Measurements from ENCODE around the gene MIPOL1. TPM values are rescaled to one million over a fixed set of nuclear protein-coding genes. Genes with fewer than 3 reads are reported as not detected.
A peak's percentile ranks its signal among the peaks of the same experiment; 100 is the strongest.

The MIPOL1 gene
- total and polyA plus RNA-seq, 9 of the 15 experiments (the other 6 are each of a cell fraction or from before 2014, with no cell fraction given): 6.7 to 21.9 (median 12.4) TPM

DNA sequence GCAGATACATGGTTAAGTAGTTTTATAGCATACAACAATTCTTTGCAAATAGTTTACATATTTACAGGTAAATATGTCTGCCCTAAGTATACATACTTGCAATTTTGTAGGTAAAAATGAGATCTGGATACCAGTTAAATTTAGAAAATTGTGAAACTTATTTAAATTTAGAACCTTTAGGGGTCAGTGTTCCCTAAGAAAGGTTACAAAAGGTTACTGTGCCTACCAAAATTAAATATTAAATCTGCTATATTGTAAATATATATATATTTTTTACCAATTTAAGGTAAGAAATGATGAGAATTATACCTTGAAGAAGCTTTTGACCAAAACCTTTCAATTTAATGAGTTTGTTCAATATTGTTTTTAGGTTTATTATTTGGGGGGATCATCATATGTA is 54.0 kb downstream of the MIPOL1 start:
- Histone ChIP-seq H3K4me2 (ENCODE audit: insufficient read depth, low read length) (no peak overlapping the region), H3K4me1 (replicated peaks in 1 of 2; ENCODE audit: control insufficient read depth in 2 of 2, insufficient read depth in 2 of 2, low read length in 2 of 2) (no peaks in the 10 kb centered on the region), H3K27ac (ENCODE audit: extremely low read depth, low read depth, low read length) (no peak overlapping the region), H3K9me1 (ENCODE audit: control insufficient read depth, insufficient read depth, low read length) (no peaks in the 10 kb centered on the region), H3K79me2 (ENCODE audit: control insufficient read depth, insufficient read depth, low read length) (no peaks in the 10 kb centered on the region), H3K9me3 (replicated peaks; ENCODE audit: control insufficient read depth, insufficient read depth, low read depth, low read length) (no peaks in the 10 kb centered on the region), H3K9ac (ENCODE audit: insufficient read depth in 1 of 2, low read depth in 2 of 2, low read length in 2 of 2) (no peak overlapping the region), H3K27me3 (ENCODE audit: control insufficient read depth in 2 of 2, insufficient read depth in 2 of 2, low read length in 2 of 2) (no peaks in the 10 kb centered on the region), H3K4me3 (no peak overlapping the region), H3K36me3 (ENCODE audit: control insufficient read depth, insufficient read depth, low read length) (0 out of 3 replicates have a peak, but pooled peaks cover 2% of the 10 kb centered on the region), H4K20me1 (replicated peaks; ENCODE audit: control insufficient read depth, insufficient read depth, low read length) (no peaks in the 10 kb centered on the region), H2AFZ (ENCODE audit: low read depth, low read length) (no peak overlapping the region)
- no peak for FAIRE-seq
- POLR2A ChIA-PET: no interaction called here
- intact Hi-C loops (cut with micrococcal nuclease): no loop called here
- CTCF ChIA-PET (ENCODE audit: low intra/inter-chr PET ratio): no interaction called here
- no TSS peak for BruUV-seq (replicated peaks)
- DNase-seq (ENCODE audit: extremely low read depth in 1 of 4, low spot score in 3 of 4): no peak
- ATAC-seq: no peak
- in situ Hi-C loops (cut with MboI): loop anchor here (5.0 to 25.0 kb wide), 2 partner anchors 336 to 621 kb away; partner anchors contain the start of genes FOXA1 and TTC6
- peak in 1 of 3 experiments; percentile 31; a peak in 1 of 6 replicates for TF ChIP-seq CTCF (IDR thresholded peaks at IDR 0.05 in 2 of 3, conservative IDR thresholded peaks at IDR 0.05 in 1 of 3; ENCODE audit: insufficient read depth in 2 of 3, low read depth in 1 of 3, low read length in 3 of 3)
- TF ChIP-seq, protein P1, sequence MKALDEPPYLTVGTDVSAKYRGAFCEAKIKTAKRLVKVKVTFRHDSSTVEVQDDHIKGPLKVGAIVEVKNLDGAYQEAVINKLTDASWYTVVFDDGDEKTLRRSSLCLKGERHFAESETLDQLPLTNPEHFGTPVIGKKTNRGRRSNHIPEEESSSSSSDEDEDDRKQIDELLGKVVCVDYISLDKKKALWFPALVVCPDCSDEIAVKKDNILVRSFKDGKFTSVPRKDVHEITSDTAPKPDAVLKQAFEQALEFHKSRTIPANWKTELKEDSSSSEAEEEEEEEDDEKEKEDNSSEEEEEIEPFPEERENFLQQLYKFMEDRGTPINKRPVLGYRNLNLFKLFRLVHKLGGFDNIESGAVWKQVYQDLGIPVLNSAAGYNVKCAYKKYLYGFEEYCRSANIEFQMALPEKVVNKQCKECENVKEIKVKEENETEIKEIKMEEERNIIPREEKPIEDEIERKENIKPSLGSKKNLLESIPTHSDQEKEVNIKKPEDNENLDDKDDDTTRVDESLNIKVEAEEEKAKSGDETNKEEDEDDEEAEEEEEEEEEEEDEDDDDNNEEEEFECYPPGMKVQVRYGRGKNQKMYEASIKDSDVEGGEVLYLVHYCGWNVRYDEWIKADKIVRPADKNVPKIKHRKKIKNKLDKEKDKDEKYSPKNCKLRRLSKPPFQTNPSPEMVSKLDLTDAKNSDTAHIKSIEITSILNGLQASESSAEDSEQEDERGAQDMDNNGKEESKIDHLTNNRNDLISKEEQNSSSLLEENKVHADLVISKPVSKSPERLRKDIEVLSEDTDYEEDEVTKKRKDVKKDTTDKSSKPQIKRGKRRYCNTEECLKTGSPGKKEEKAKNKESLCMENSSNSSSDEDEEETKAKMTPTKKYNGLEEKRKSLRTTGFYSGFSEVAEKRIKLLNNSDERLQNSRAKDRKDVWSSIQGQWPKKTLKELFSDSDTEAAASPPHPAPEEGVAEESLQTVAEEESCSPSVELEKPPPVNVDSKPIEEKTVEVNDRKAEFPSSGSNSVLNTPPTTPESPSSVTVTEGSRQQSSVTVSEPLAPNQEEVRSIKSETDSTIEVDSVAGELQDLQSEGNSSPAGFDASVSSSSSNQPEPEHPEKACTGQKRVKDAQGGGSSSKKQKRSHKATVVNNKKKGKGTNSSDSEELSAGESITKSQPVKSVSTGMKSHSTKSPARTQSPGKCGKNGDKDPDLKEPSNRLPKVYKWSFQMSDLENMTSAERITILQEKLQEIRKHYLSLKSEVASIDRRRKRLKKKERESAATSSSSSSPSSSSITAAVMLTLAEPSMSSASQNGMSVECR (CRISPR knock-in tag; IDR thresholded peaks at IDR 0.05): no peak

Data from K562 (cell line).